Measurements from ENCODE around the gene LRRC70.

- TF ChIP-seq CTCF (conservative IDR thresholded peaks at IDR 0.05; ENCODE audit: low read depth in 2 of 2) (no peak), NANOG (IDR thresholded peaks at IDR 0.05; ENCODE audit: borderline replicate concordance) (no peak), POLR2AphosphoS5 (IDR thresholded peaks at IDR 0.05; ENCODE audit: low read depth) (no peak), JUNB (IDR thresholded peaks at IDR 0.05; ENCODE audit: unreplicated experiment) (no peak), EZH2 (IDR thresholded peaks at IDR 0.05; ENCODE audit: low read depth, unreplicated experiment) (no peak), EZH2phosphoT487 (IDR thresholded peaks at IDR 0.05; ENCODE audit: unreplicated experiment) (no peak), REST (IDR thresholded peaks at IDR 0.05; ENCODE audit: unreplicated experiment) (no peak), STAT1 (IDR thresholded peaks at IDR 0.05; ENCODE audit: unreplicated experiment) (no peak), CREB1 (CRISPR knock-in tag; IDR thresholded peaks at IDR 0.05; ENCODE audit: low read depth) (no peak), ETS1 (IDR thresholded peaks at IDR 0.05) (no peak)
Measured at GRCh38 chr5:62533597-62533996, 45.0 kb upstream of the LRRC70 start.

Measured in GM23338 (cell line).